ENCODE results near the gene STRA8. TPM values are rescaled to one million over a fixed set of nuclear protein-coding genes. Genes with fewer than 3 reads are reported as not detected.

The STRA8 gene
- polyA plus RNA-seq, 1 donor from 2014 or later: not detected

- H3K4me2 ChIP-seq (ENCODE audit: low read length): no peak overlapping the region
- no peak overlapping the region for H3K9ac ChIP-seq (ENCODE audit: low read length)
- no peaks in the 10 kb centered on the region for H3K9me2 ChIP-seq (ENCODE audit: insufficient read depth, low read length)
- TF ChIP-seq RAD21 (conservative IDR thresholded peaks at IDR 0.05): no peak
- no peak for TF ChIP-seq EP300 (conservative IDR thresholded peaks at IDR 0.05; ENCODE audit: poor library complexity, severe bottlenecking)
- TF ChIP-seq CTCF (IDR thresholded peaks at IDR 0.05; ENCODE audit: poor library complexity, severe bottlenecking): no peak
- no peak for TF ChIP-seq TAF1 (IDR thresholded peaks at IDR 0.05; ENCODE audit: low read depth)
- TF ChIP-seq MXI1 (conservative IDR thresholded peaks at IDR 0.05; ENCODE audit: poor library complexity, severe bottlenecking): no peak
- no peak for TF ChIP-seq EZH2 (IDR thresholded peaks at IDR 0.05; ENCODE audit: borderline replicate concordance, insufficient read depth, low read length, poor library complexity, severe bottlenecking)
- TF ChIP-seq SMC3 (conservative IDR thresholded peaks at IDR 0.05; ENCODE audit: poor library complexity): no peak
- no peak for TF ChIP-seq POLR2AphosphoS5 (IDR thresholded peaks at IDR 0.05)
- TF ChIP-seq REST (IDR thresholded peaks at IDR 0.05; ENCODE audit: borderline replicate concordance): no peak
- no peaks in the 10 kb centered on the region for H3K27me3 ChIP-seq (ENCODE audit: insufficient read depth, low read depth, low read length)
- H4K20me1 ChIP-seq (ENCODE audit: insufficient read depth): no peaks in the 10 kb centered on the region
- H3K27ac ChIP-seq (ENCODE audit: low read length): no peak overlapping the region
- no peak overlapping the region for H3K4me3 ChIP-seq (ENCODE audit: low read length)
- no peaks in the 10 kb centered on the region for H3F3A ChIP-seq (ENCODE audit: insufficient read depth, low read length, poor library complexity, severe bottlenecking)
- no peak overlapping the region for H2AFZ ChIP-seq (ENCODE audit: low read depth, low read length)
- no peaks in the 10 kb centered on the region for H3K79me2 ChIP-seq (replicated peaks; ENCODE audit: insufficient read depth, low read length)
- no peaks in the 10 kb centered on the region for H3K9me3 ChIP-seq (ENCODE audit: low read length)
- peaks cover 12% of the 10 kb centered on the region for H3K36me3 ChIP-seq (ENCODE audit: insufficient read depth, low read length)
These were observed 42.9 kb upstream of the STRA8 start for GRCh38 chr7:135190703-135191102.

- no peaks in the 10 kb centered on the region for H3K9me3 ChIP-seq (ENCODE audit: low read length)
- no peaks in the 10 kb centered on the region for H3K9me2 ChIP-seq (ENCODE audit: insufficient read depth, low read length)
- no peaks in the 10 kb centered on the region for H3K27me3 ChIP-seq (ENCODE audit: insufficient read depth, low read depth, low read length)
- H3K4me2 ChIP-seq (ENCODE audit: low read length): no peak overlapping the region
- no peak overlapping the region for H3K27ac ChIP-seq (ENCODE audit: low read length)
- H2AFZ ChIP-seq (ENCODE audit: low read depth, low read length): no peak overlapping the region
- no peaks in the 10 kb centered on the region for H3F3A ChIP-seq (ENCODE audit: insufficient read depth, low read length, poor library complexity, severe bottlenecking)
- H3K4me3 ChIP-seq (ENCODE audit: low read length): no peak overlapping the region
- no peaks in the 10 kb centered on the region for H3K79me2 ChIP-seq (replicated peaks; ENCODE audit: insufficient read depth, low read length)
- no peaks in the 10 kb centered on the region for H3K36me3 ChIP-seq (ENCODE audit: insufficient read depth, low read length)
- no peaks in the 10 kb centered on the region for H4K20me1 ChIP-seq (ENCODE audit: insufficient read depth)
- TF ChIP-seq TAF1 (IDR thresholded peaks at IDR 0.05; ENCODE audit: low read depth) (no peak), CTCF (IDR thresholded peaks at IDR 0.05; ENCODE audit: poor library complexity, severe bottlenecking) (no peak), RAD21 (conservative IDR thresholded peaks at IDR 0.05) (no peak), REST (IDR thresholded peaks at IDR 0.05; ENCODE audit: borderline replicate concordance) (no peak), SMC3 (conservative IDR thresholded peaks at IDR 0.05; ENCODE audit: poor library complexity) (no peak), POLR2AphosphoS5 (IDR thresholded peaks at IDR 0.05) (no peak), EP300 (conservative IDR thresholded peaks at IDR 0.05; ENCODE audit: poor library complexity, severe bottlenecking) (no peak), EZH2 (IDR thresholded peaks at IDR 0.05; ENCODE audit: borderline replicate concordance, insufficient read depth, low read length, poor library complexity, severe bottlenecking) (no peak), MXI1 (conservative IDR thresholded peaks at IDR 0.05; ENCODE audit: poor library complexity, severe bottlenecking) (no peak)
- H3K9ac ChIP-seq (ENCODE audit: low read length): no peak overlapping the region
These were observed 40.6 kb upstream of the STRA8 start for GRCh38 chr7:135192914-135193536.

Data from neural cell (in vitro differentiated cells).